SU-DHL-6 (cell line): ENCODE data around the gene CACNG1.
"Not testable (repeated sequence)": the region's sequence is repeated elsewhere in the genome, so short reads cannot be mapped to it uniquely, and the experiment has no call there.

ENCODE experiments used
- H2AFZ ChIP-seq: fragments of 200-600 bp; sonication (generic); 2 replicates; pipeline ENCODE4 v1.6.1; 2014; ENCODE audit warnings: low read depth, mild to moderate bottlenecking, moderate library complexity, mixed read lengths, antibody characterized with exemption, low read length; ENCODE audit not compliant: severe bottlenecking
- H3F3A ChIP-seq: fragments of 200-600 bp; shearing (Covaris generic); 2 replicates; pipeline ENCODE4 v1.6.0; 2016; ENCODE audit warnings: antibody characterized with exemption, mild to moderate bottlenecking; ENCODE audit not compliant: insufficient read depth
- H3K27ac ChIP-seq: fragments of 200-600 bp; sonication (generic); 2 replicates; pipeline ENCODE4 v1.5.1; 2016; ENCODE audit warnings: low read depth, mild to moderate bottlenecking, low read length, moderate library complexity, mixed read lengths
- H3K27me3 ChIP-seq: fragments of 200-600 bp; sonication (generic), shearing (Covaris generic); 2 replicates; pipeline ENCODE4 v1.6.0; 2014; ENCODE audit warnings: mild to moderate bottlenecking, low read length
- H3K36me3 ChIP-seq: fragments of 200-600 bp; sonication (generic); 2 replicates; pipeline ENCODE4 v1.6.1; 2014; ENCODE audit warnings: mild to moderate bottlenecking, low read length, mixed read lengths
- H3K4me2 ChIP-seq: fragments of 300-600, 200-600 bp; shearing (Covaris generic), sonication (generic); 2 replicates; pipeline ENCODE4 v1.6.0; 2014; ENCODE audit warnings: low read length, low read depth, mild to moderate bottlenecking; ENCODE audit not compliant: poor library complexity, severe bottlenecking
- H3K4me3 ChIP-seq: fragments of 200-600 bp; sonication (generic); 2 replicates; pipeline ENCODE4 v1.5.1; 2014; ENCODE audit warnings: antibody characterized with exemption, low read length, mild to moderate bottlenecking, mixed read lengths; ENCODE audit not compliant: insufficient read depth, poor library complexity, severe bottlenecking
- H3K79me2 ChIP-seq: fragments of 200-600 bp; sonication (generic); 2 replicates; pipeline ENCODE4 v1.6.1; 2014; ENCODE audit warnings: mild to moderate bottlenecking, low read length, moderate library complexity; ENCODE audit not compliant: insufficient read depth
- H3K9ac ChIP-seq: fragments of 200-600 bp; sonication (generic); 2 replicates; pipeline ENCODE4 v1.7.0; 2014; ENCODE audit warnings: mild to moderate bottlenecking, low read length
- H3K9me2 ChIP-seq: fragments of 200-600 bp; sonication (generic); replicated peaks from 2 replicates; pipeline ENCODE4 v1.6.1; 2014; ENCODE audit warnings: low read length; ENCODE audit not compliant: insufficient read depth
- H3K9me3 ChIP-seq: fragments of 200-600 bp; sonication (generic); 2 replicates; pipeline ENCODE4 v1.6.1; 2014; ENCODE audit warnings: low read length, mixed read lengths; ENCODE audit not compliant: insufficient read depth
- H4K20me1 ChIP-seq: fragments of 200-600 bp; sonication (generic); 2 replicates; pipeline ENCODE4 v1.6.1; 2014; ENCODE audit warnings: low read depth, mild to moderate bottlenecking, antibody characterized with exemption, low read length, moderate library complexity, mixed read lengths
- EZH2phosphoT487 ChIP-seq: fragments of 200-600 bp; sonication (generic), shearing (Covaris generic); conservative IDR thresholded peaks from 2 replicates; pipeline ENCODE4 v1.6.1; 2018; ENCODE audit warnings: mild to moderate bottlenecking, antibody characterized with exemption, low read length, moderate library complexity, mixed read lengths
- TF ChIP-seq, protein P1 (sequence below): fragments of 200-600 bp; sonication (generic); IDR thresholded peaks from one replicate; pipeline ENCODE4 v1.5.1; 2017; ENCODE audit warnings: antibody characterized with exemption, mild to moderate bottlenecking, low read length, moderate library complexity; ENCODE audit not compliant: insufficient read depth, poor library complexity, severe bottlenecking

Gene CACNG1

GRCh38 chr17:67095803-67096202 lies 51.4 kb downstream of the CACNG1 start:
- Histone ChIP-seq H3F3A (no peaks in the 10 kb centered on the region), H2AFZ (no peak overlapping the region), H3K4me2 (no peak overlapping the region), H3K27ac (no peak overlapping the region), H3K9me3 (no peaks in the 10 kb centered on the region), H3K27me3 (no peaks in the 10 kb centered on the region), H3K79me2 (no peaks in the 10 kb centered on the region; the same call in 1 of the 2 replicates), H3K9me2 (no peaks in the 10 kb centered on the region), H3K9ac (no peak overlapping the region), H3K4me3 (no peak overlapping the region), H4K20me1 (no peaks in the 10 kb centered on the region; the same call in none of the 2 replicates), H3K36me3 (no peaks in the 10 kb centered on the region)
- TF ChIP-seq EZH2phosphoT487 = no peak
- TF ChIP-seq, protein P1, sequence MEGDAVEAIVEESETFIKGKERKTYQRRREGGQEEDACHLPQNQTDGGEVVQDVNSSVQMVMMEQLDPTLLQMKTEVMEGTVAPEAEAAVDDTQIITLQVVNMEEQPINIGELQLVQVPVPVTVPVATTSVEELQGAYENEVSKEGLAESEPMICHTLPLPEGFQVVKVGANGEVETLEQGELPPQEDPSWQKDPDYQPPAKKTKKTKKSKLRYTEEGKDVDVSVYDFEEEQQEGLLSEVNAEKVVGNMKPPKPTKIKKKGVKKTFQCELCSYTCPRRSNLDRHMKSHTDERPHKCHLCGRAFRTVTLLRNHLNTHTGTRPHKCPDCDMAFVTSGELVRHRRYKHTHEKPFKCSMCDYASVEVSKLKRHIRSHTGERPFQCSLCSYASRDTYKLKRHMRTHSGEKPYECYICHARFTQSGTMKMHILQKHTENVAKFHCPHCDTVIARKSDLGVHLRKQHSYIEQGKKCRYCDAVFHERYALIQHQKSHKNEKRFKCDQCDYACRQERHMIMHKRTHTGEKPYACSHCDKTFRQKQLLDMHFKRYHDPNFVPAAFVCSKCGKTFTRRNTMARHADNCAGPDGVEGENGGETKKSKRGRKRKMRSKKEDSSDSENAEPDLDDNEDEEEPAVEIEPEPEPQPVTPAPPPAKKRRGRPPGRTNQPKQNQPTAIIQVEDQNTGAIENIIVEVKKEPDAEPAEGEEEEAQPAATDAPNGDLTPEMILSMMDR = no peak

DNA sequence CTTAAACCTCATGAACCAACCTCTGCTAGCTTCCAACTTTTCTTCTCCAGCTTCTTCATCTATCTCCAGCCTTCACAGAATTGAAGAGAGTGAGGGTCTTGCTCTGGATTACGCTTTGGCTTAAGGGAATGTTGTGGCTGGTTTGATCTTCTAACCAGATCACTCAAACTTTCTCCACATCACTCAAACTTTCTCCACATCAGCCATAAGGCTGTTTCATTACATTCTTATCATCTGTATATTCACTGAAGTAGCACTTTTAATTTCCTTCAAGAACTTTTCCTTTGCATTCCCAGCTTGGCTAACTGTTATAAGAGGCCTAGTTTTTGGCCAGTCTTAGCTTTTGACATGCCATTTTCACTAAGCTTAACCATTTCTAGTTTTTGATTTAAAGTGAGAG lies 52.3 kb downstream of the CACNG1 start:
- H3K9me2 ChIP-seq = no peaks in the 10 kb centered on the region
- H3K27ac ChIP-seq = no peak overlapping the region
- H3K9ac ChIP-seq = no peak overlapping the region
- H3K79me2 ChIP-seq = no peaks in the 10 kb centered on the region; the same call in 1 of the 2 replicates
- H3K27me3 ChIP-seq = no peaks in the 10 kb centered on the region
- H4K20me1 ChIP-seq = no peaks in the 10 kb centered on the region; the same call in none of the 2 replicates
- H2AFZ ChIP-seq = no peak overlapping the region
- no peaks in the 10 kb centered on the region for H3F3A ChIP-seq
- H3K9me3 ChIP-seq = no peaks in the 10 kb centered on the region
- H3K4me2 ChIP-seq = no peak overlapping the region
- no peaks in the 10 kb centered on the region for H3K36me3 ChIP-seq
- no peak overlapping the region for H3K4me3 ChIP-seq
- TF ChIP-seq, protein P1 = no peak
- TF ChIP-seq EZH2phosphoT487 = no peak

DNA sequence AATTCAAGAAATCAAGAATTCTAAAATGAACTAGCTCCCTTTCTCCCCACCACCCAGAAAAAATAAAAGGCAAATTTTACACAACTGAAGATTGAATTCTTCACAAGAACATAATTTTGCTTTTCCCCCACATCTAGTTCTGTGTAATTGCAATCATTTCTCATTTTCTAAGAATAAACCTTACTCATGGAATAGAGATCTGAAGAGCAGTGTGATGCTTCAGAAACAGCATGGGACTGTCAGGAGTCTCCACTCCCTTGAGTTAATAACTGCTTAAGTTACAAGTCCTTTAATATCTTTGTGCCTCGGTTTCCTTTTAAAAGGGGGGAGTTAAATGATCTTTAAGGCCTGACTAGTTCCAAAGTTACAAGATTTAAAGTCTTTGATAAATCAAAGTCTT lies 53.7 kb downstream of the CACNG1 start:
- no peaks in the 10 kb centered on the region for H3K9me2 ChIP-seq
- H3K79me2 ChIP-seq = peaks cover 3% of the 10 kb centered on the region; the same call in 1 of the 2 replicates
- H4K20me1 ChIP-seq = no peaks in the 10 kb centered on the region; the same call in none of the 2 replicates

GRCh38 chr17:67104641-67105040 lies 60.3 kb downstream of the CACNG1 start:
- not testable (repeated sequence) for H3K27ac ChIP-seq, H3K9ac ChIP-seq, H2AFZ ChIP-seq, H4K20me1 ChIP-seq, H3K4me2 ChIP-seq, H3F3A ChIP-seq, H3K9me3 ChIP-seq, H3K4me3 ChIP-seq, H3K9me2 ChIP-seq, H3K79me2 ChIP-seq, H3K27me3 ChIP-seq
- peaks cover 22% of the 10 kb centered on the region for H3K36me3 ChIP-seq

More for the DNA sequence above, 53.7 kb downstream of the CACNG1 start:
- H3K36me3 ChIP-seq = no peaks in the 10 kb centered on the region
- H3K9me3 ChIP-seq = no peaks in the 10 kb centered on the region
- H3K9ac ChIP-seq = no peak overlapping the region
- H3F3A ChIP-seq = no peaks in the 10 kb centered on the region
- no peak for TF ChIP-seq EZH2phosphoT487
- TF ChIP-seq, protein P1 = no peak
- H3K27me3 ChIP-seq = no peaks in the 10 kb centered on the region
- no peak overlapping the region for H3K4me3 ChIP-seq
- no peak overlapping the region for H3K4me2 ChIP-seq
- no peak overlapping the region for H2AFZ ChIP-seq
- H3K27ac ChIP-seq = no peak overlapping the region
